PFSK-1 (cell line): ENCODE measurements around the gene THSD4.

Experiments
- TAF1 ChIP-seq: IDR thresholded peaks from 2 replicates; pipeline ENCODE4 v1.6.1; 2012; ENCODE audit warnings: low read length, control low read depth, borderline replicate concordance; ENCODE audit not compliant: insufficient read depth
- TF ChIP-seq, protein P1 (sequence below), 2 experiments: IDR thresholded peaks; 2 replicates each; pipeline versions ENCODE4 v1.6.1 to v1.8.0; 2011 to 2012; ENCODE audit warnings: low read depth in 2 of 2, low read length in 2 of 2, control low read depth in 1 of 2, inconsistent platforms in 1 of 2, mild to moderate bottlenecking in 1 of 2, moderate library complexity in 1 of 2; ENCODE audit not compliant: insufficient read depth in 1 of 2

- TF ChIP-seq, protein P1, sequence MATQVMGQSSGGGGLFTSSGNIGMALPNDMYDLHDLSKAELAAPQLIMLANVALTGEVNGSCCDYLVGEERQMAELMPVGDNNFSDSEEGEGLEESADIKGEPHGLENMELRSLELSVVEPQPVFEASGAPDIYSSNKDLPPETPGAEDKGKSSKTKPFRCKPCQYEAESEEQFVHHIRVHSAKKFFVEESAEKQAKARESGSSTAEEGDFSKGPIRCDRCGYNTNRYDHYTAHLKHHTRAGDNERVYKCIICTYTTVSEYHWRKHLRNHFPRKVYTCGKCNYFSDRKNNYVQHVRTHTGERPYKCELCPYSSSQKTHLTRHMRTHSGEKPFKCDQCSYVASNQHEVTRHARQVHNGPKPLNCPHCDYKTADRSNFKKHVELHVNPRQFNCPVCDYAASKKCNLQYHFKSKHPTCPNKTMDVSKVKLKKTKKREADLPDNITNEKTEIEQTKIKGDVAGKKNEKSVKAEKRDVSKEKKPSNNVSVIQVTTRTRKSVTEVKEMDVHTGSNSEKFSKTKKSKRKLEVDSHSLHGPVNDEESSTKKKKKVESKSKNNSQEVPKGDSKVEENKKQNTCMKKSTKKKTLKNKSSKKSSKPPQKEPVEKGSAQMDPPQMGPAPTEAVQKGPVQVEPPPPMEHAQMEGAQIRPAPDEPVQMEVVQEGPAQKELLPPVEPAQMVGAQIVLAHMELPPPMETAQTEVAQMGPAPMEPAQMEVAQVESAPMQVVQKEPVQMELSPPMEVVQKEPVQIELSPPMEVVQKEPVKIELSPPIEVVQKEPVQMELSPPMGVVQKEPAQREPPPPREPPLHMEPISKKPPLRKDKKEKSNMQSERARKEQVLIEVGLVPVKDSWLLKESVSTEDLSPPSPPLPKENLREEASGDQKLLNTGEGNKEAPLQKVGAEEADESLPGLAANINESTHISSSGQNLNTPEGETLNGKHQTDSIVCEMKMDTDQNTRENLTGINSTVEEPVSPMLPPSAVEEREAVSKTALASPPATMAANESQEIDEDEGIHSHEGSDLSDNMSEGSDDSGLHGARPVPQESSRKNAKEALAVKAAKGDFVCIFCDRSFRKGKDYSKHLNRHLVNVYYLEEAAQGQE (IDR thresholded peaks at IDR 0.05; ENCODE audit: insufficient read depth in 1 of 2, low read depth in 2 of 2, low read length in 2 of 2) = no peak
- no peak for TF ChIP-seq TAF1
Observed at GRCh38 chr15:71792521-71792920, 677.2 kb downstream of the THSD4 start.
